AG09309 (cell line): ENCODE data around the gene DMXL2.

Source experiments
- DNase-seq: peaks from one replicate; pipeline ENCODE4 v3.0.0-alpha.2; 2010; ENCODE audit warnings: low read depth
- H3K4me3 ChIP-seq: 2 replicates; pipeline ENCODE4 v1.5.1; 2011; ENCODE audit warnings: mild to moderate bottlenecking, low read depth, low read length, moderate library complexity; ENCODE audit not compliant: control insufficient read depth
- TF ChIP-seq, protein P1 (sequence below): IDR thresholded peaks from 2 replicates; pipeline ENCODE4 v1.5.1; 2011; ENCODE audit warnings: mild to moderate bottlenecking, low read depth, low read length, inconsistent platforms; ENCODE audit not compliant: insufficient read depth, control insufficient read depth; ENCODE audit errors: missing control alignments

DMXL2 gene

DNA sequence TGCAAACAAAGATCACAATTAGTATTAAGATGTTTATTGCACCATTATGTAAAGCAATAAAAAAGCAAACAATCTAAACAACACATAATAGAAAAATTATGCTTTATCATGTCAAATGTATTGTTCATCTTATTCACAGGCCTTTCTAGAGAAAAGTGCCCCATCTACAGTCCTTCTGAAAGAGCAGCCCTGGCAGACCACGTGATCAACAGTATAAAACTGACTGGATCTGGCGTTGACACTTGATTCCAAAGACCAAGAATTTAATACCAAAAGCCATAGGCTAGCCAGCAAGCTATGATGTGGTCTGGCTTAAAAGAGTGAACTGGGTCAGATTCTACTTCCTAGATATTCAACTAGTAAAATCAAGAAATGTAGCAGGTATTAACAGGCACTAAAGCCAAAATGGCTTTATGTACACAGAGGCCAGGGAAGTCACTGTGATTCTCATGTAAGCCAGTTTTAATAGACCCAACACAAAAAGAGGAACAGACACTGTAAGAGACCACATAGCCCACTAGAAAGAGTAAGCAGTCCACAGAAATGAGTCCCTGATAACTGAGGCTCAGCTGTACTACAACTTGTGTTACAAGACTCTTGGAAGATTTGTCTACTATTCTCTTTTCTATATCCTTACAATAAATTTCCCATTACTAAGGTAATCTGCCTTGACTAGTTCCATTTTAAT, 32.5 kb downstream of the DMXL2 start:
- TF ChIP-seq, protein P1, sequence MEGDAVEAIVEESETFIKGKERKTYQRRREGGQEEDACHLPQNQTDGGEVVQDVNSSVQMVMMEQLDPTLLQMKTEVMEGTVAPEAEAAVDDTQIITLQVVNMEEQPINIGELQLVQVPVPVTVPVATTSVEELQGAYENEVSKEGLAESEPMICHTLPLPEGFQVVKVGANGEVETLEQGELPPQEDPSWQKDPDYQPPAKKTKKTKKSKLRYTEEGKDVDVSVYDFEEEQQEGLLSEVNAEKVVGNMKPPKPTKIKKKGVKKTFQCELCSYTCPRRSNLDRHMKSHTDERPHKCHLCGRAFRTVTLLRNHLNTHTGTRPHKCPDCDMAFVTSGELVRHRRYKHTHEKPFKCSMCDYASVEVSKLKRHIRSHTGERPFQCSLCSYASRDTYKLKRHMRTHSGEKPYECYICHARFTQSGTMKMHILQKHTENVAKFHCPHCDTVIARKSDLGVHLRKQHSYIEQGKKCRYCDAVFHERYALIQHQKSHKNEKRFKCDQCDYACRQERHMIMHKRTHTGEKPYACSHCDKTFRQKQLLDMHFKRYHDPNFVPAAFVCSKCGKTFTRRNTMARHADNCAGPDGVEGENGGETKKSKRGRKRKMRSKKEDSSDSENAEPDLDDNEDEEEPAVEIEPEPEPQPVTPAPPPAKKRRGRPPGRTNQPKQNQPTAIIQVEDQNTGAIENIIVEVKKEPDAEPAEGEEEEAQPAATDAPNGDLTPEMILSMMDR: no peak
- no peak overlapping the region for H3K4me3 ChIP-seq
- DNase-seq: no peak

DNA sequence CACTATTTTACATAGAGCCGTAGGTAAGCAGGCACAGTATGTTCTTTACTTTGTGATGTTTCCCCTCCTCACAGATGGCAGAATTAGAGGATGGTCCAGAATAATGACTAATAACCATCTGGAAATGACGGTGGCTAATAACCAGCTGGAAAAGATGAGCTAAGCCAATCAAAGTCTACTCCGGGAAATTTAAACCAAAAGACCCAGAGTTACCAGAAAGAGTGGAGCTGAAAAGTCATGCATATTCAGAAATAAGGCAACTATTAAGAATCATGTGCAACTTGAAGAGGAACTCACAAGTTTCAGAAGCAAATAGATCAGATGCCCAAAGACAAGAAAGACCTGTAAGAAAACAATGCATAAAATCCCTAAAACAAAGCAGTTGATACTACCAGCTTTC, 33.6 kb downstream of the DMXL2 start:
- H3K4me3 ChIP-seq: no peak overlapping the region
- no peak for DNase-seq
- TF ChIP-seq, protein P1: no peak

DNA sequence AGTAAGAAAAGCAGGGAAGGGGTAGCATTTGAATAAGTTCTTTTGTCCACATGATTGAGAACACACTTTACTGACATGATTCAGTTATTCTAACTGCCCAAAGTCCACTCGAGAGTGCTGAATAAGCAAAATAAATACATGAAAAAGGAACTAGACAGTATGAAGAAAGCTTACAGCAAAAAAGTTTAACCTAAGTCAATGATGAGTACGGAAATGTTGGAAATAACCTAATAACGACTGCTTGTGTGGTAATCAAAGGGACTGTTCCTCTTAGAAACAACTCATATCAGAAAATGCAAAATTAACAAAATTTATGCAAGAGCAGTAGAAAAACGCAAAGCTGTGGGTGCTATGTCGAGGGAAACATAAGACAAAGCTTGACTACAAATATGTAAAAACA, 36.6 kb downstream of the DMXL2 start:
- DNase-seq: no peak
- H3K4me3 ChIP-seq: no peak overlapping the region
- TF ChIP-seq, protein P1: no peak

DNA sequence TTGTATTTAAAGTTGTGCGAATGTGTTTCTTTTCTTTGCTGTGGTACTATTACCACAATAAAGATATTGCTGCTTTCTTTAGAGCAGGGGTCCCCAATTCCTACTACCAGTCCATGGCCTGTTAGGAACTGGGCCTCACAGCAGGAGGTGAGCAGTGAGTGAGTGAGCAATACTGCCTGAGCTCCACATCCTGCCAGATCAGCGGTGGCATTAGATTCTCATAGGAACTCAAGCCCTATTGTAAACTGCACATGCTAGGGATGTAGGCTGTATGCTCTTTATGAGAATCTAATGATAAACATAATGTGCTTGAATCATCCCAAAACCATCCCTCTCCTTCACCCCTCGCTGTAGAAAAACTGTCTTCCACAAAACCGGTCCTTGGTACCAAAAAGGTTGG, 41.6 kb downstream of the DMXL2 start:
- no peak overlapping the region for H3K4me3 ChIP-seq
- TF ChIP-seq, protein P1: no peak
- DNase-seq: no peak

DNA sequence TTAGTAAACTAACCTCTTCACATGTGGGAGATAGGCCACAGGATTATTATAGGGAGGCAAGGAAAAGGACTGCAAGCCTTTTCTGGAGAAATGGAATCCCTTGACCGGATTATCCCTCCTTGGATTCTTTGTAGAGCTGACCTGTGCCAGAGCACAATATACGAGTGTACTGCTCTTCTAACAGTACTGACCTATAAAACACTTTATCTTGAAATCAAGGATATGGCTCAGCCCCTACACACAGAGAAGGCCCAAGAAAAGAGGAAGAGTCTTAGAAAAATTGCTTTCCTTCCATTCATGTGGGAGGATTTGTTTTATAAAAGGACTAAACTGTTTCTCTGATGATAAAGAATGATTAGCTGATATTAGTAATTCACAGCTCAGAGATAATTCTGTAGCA, 42.2 kb downstream of the DMXL2 start:
- DNase-seq: no peak
- TF ChIP-seq, protein P1: no peak
- no peak overlapping the region for H3K4me3 ChIP-seq

DNA sequence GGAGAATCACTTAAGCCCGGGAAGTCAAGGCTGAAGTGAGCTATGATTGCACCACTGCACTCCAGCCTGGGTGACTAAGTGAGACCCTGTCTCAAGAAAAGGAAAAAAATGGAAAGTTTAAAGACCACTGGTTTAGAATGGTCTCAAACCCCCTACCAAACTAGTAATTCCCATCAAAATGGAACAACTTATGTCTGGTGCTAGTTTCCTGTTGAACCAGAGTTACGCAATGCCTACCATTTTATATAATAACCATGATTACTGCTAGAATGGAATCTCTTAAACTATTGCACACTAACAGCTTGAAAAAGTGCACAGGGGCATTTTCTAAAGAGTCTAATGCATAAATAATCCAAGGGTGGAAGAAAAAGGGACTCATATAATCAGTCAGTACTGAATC, 43.6 kb downstream of the DMXL2 start:
- DNase-seq: no peak
- TF ChIP-seq, protein P1: no peak
- no peak overlapping the region for H3K4me3 ChIP-seq
